WTC11 (cell line): ENCODE data around the gene RIPOR2. TPM values are rescaled to one million over a fixed set of nuclear protein-coding genes. Genes with fewer than 3 reads are reported as not detected.

Experiments
- ATAC-seq: fragments of 200-7000 bp; cut with Tn5 transposase; 2 replicates; pipeline ENCODE4 v1.10.0; 2021; ENCODE audit warnings: mild to moderate bottlenecking, moderate library complexity
- CTCF ChIA-PET: fragments of 300-600 bp; sonication (Branson Sonifier 250); formaldehyde crosslinking; loops from one replicate; lab custom pipeline; 2021; ENCODE audit warnings: antibody characterized with exemption; lab: Charles Lee
- POLR2A ChIA-PET: fragments of 350-600 bp; sonication (Branson Sonifier 250); formaldehyde crosslinking; loops from one replicate; lab custom pipeline; 2021; ENCODE audit warnings: antibody characterized with exemption; lab: Charles Lee
- DNase-seq: peaks from one replicate; pipeline ENCODE4 v3.0.0; 2021; ENCODE audit warnings: low spot score
- H3K27ac Mint-ChIP-seq: 2 replicates; pipeline ENCODE4 v1.8.0; 2021; ENCODE audit warnings: mixed read lengths
- H3K27me3 Mint-ChIP-seq: 2 replicates; pipeline ENCODE4 v1.8.0; 2021; ENCODE audit warnings: low read depth, mild to moderate bottlenecking, moderate library complexity, mixed read lengths
- H3K36me3 Mint-ChIP-seq: 2 replicates; pipeline ENCODE4 v1.8.0; 2021; ENCODE audit warnings: mixed read lengths
- H3K4me1 Mint-ChIP-seq: 2 replicates; pipeline ENCODE4 v1.8.0; 2022; ENCODE audit warnings: mixed read lengths
- H3K4me3 Mint-ChIP-seq: 2 replicates; pipeline ENCODE4 v1.8.0; 2021; ENCODE audit warnings: mild to moderate bottlenecking, moderate library complexity, mixed read lengths
- H3K9me3 Mint-ChIP-seq: 2 replicates; pipeline ENCODE4 v1.8.0; 2021; ENCODE audit warnings: mixed read lengths
- ATF1 ChIP-seq: sonication (generic); formaldehyde crosslinking; IDR thresholded peaks from 2 replicates; pipeline ENCODE4 v1.8.1; 2023; ENCODE audit warnings: mild to moderate bottlenecking, moderate library complexity, missing genetic modification reagents
- ATF2 ChIP-seq: sonication (generic); formaldehyde crosslinking; IDR thresholded peaks from 2 replicates; pipeline ENCODE4 v1.8.1; 2022; ENCODE audit warnings: low read depth, missing genetic modification reagents, borderline replicate concordance
- CDX4 ChIP-seq: fragments of 250-450 bp; sonication (Bioruptor Pico); IDR thresholded peaks from 2 replicates; pipeline ENCODE4 v1.9.0; 2021; ENCODE audit warnings: moderate library complexity, mild to moderate bottlenecking, inconsistent platforms, borderline replicate concordance
- EMX1 ChIP-seq: fragments of 250-450 bp; sonication (Bioruptor Pico); IDR thresholded peaks from 2 replicates; pipeline ENCODE4 v1.8.0; 2021; ENCODE audit warnings: mild to moderate bottlenecking
- ESRRA ChIP-seq: sonication (generic); formaldehyde crosslinking; IDR thresholded peaks from 2 replicates; pipeline ENCODE4 v1.8.1; 2022; ENCODE audit warnings: mild to moderate bottlenecking, missing genetic modification reagents, borderline replicate concordance
- ETV6 ChIP-seq: sonication (generic); formaldehyde crosslinking; IDR thresholded peaks from 2 replicates; pipeline ENCODE4 v1.8.1; 2022; ENCODE audit warnings: mild to moderate bottlenecking, missing genetic modification reagents
- FOXK1 ChIP-seq: sonication (generic); formaldehyde crosslinking; IDR thresholded peaks from 2 replicates; pipeline ENCODE4 v1.8.0; 2022; ENCODE audit warnings: mild to moderate bottlenecking, moderate library complexity, missing genetic modification reagents
- GRHL2 ChIP-seq: fragments of 250-450 bp; sonication (Bioruptor Pico); IDR thresholded peaks from 2 replicates; pipeline ENCODE4 v1.8.0; 2022; ENCODE audit warnings: mild to moderate bottlenecking, moderate library complexity; ENCODE audit not compliant: insufficient replicate concordance, severe bottlenecking
- HMGA2 ChIP-seq: fragments of 250-450 bp; sonication (Bioruptor Pico); IDR thresholded peaks from 2 replicates; pipeline ENCODE4 v1.4.0; 2021; ENCODE audit warnings: mild to moderate bottlenecking, moderate library complexity
- IRF1 ChIP-seq: sonication (generic); formaldehyde crosslinking; IDR thresholded peaks from 2 replicates; pipeline ENCODE4 v1.8.0; 2023; ENCODE audit warnings: missing genetic modification reagents
- IRF2 ChIP-seq: sonication (generic); formaldehyde crosslinking; IDR thresholded peaks from 2 replicates; pipeline ENCODE4 v1.8.0; 2022; ENCODE audit warnings: low read depth, missing genetic modification reagents, borderline replicate concordance
- KAT7 ChIP-seq: sonication (generic); formaldehyde crosslinking; IDR thresholded peaks from 2 replicates; pipeline ENCODE4 v1.8.1; 2023; ENCODE audit warnings: missing genetic modification reagents, mild to moderate bottlenecking, borderline replicate concordance
- NFATC4 ChIP-seq: fragments of 250-450 bp; sonication (Bioruptor Pico); IDR thresholded peaks from 2 replicates; pipeline ENCODE4 v1.9.0; 2021; ENCODE audit warnings: mild to moderate bottlenecking
- NFYB ChIP-seq: sonication (generic); formaldehyde crosslinking; conservative IDR thresholded peaks from 2 replicates; pipeline ENCODE4 v1.8.0; 2022; ENCODE audit warnings: low read depth, missing genetic modification reagents
- NR3C1 ChIP-seq: sonication (generic); formaldehyde crosslinking; conservative IDR thresholded peaks from 2 replicates; pipeline ENCODE4 v1.8.1; 2023; ENCODE audit warnings: low read depth, mild to moderate bottlenecking, missing genetic modification reagents
- RELA ChIP-seq: sonication (generic); formaldehyde crosslinking; IDR thresholded peaks from 2 replicates; pipeline ENCODE4 v1.8.1; 2022; ENCODE audit warnings: missing genetic modification reagents, mild to moderate bottlenecking, borderline replicate concordance
- RORB ChIP-seq: fragments of 250-450 bp; sonication (Bioruptor Pico); IDR thresholded peaks from 2 replicates; pipeline ENCODE4 v1.9.0; 2021; ENCODE audit warnings: mild to moderate bottlenecking
- TEAD1 ChIP-seq: sonication (generic); formaldehyde crosslinking; IDR thresholded peaks from 2 replicates; pipeline ENCODE4 v1.8.0; 2022; ENCODE audit warnings: mild to moderate bottlenecking, missing genetic modification reagents
- ZNF416 ChIP-seq: fragments of 250-450 bp; sonication (Bioruptor Pico); IDR thresholded peaks from 2 replicates; pipeline ENCODE4 v1.9.0; 2021; ENCODE audit warnings: mild to moderate bottlenecking, inconsistent platforms
- total RNA-seq: library from RNA; stranded (reverse); gene quantifications from 3 replicates; pipeline ENCODE4 v1.2.3, GENCODE V29; 2021
- TF ChIP-seq, protein P1 (sequence below): sonication (generic); formaldehyde crosslinking; IDR thresholded peaks from 2 replicates; pipeline ENCODE4 v1.8.0; 2022; ENCODE audit warnings: missing genetic modification reagents

RIPOR2 gene
- total RNA-seq, 1 experiment from 2014 or later: 13.5 TPM

GRCh38 chr6:24838081-24838480 lies 97.7 kb downstream of the RIPOR2 start:
- Mint-ChIP-seq H3K4me3 (no peak overlapping the region), H3K36me3 (peaks cover 6% of the 10 kb centered on the region; the same call in 1 of the 2 replicates), H3K27me3 (no peaks in the 10 kb centered on the region), H3K9me3 (peaks cover 3% of the 10 kb centered on the region; the same call in 1 of the 2 replicates), H3K4me1 (no peaks in the 10 kb centered on the region), H3K27ac (peak overlapping the region; percentile 53; the same call in 1 of the 2 replicates)
- CTCF ChIA-PET: no interaction called here
- ATAC-seq: no peak
- POLR2A ChIA-PET: no interaction called here
- TF ChIP-seq IRF1 (CRISPR knock-in tag) (no peak), ATF2 (CRISPR knock-in tag) (no peak), GRHL2 (CRISPR knock-in tag) (no peak), RORB (CRISPR knock-in tag) (no peak), IRF2 (CRISPR knock-in tag) (no peak), HMGA2 (CRISPR knock-in tag) (no peak), ZNF416 (CRISPR knock-in tag) (no peak), FOXK1 (CRISPR knock-in tag) (no peak), RELA (CRISPR knock-in tag) (no peak), NR3C1 (CRISPR knock-in tag) (no peak), NFATC4 (CRISPR knock-in tag) (no peak), ESRRA (no peak)
- TF ChIP-seq, protein P1, sequence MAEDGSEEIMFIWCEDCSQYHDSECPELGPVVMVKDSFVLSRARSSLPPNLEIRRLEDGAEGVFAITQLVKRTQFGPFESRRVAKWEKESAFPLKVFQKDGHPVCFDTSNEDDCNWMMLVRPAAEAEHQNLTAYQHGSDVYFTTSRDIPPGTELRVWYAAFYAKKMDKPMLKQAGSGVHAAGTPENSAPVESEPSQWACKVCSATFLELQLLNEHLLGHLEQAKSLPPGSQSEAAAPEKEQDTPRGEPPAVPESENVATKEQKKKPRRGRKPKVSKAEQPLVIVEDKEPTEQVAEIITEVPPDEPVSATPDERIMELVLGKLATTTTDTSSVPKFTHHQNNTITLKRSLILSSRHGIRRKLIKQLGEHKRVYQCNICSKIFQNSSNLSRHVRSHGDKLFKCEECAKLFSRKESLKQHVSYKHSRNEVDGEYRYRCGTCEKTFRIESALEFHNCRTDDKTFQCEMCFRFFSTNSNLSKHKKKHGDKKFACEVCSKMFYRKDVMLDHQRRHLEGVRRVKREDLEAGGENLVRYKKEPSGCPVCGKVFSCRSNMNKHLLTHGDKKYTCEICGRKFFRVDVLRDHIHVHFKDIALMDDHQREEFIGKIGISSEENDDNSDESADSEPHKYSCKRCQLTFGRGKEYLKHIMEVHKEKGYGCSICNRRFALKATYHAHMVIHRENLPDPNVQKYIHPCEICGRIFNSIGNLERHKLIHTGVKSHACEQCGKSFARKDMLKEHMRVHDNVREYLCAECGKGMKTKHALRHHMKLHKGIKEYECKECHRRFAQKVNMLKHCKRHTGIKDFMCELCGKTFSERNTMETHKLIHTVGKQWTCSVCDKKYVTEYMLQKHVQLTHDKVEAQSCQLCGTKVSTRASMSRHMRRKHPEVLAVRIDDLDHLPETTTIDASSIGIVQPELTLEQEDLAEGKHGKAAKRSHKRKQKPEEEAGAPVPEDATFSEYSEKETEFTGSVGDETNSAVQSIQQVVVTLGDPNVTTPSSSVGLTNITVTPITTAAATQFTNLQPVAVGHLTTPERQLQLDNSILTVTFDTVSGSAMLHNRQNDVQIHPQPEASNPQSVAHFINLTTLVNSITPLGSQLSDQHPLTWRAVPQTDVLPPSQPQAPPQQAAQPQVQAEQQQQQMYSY (CRISPR knock-in tag): no peak
- DNase-seq: no peak

DNA sequence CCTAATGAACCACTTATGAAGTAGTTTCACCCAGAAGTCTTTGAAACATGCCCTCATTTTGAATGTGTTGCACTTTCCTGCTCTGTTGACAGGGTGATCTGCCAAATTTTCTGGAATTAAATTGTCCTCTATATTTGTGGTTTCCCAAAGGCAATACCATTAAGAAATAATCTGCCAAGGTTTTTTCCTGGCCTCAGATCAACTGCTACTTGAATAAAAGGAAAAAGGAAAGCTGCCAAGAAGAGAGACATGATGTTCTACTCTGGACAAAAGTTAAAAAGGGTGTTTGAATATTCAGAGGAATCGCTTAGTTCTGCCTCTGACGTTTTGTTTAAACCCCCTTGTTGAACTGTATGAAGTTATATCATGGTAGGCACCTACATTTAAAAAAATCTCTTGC lies 99.7 kb downstream of the RIPOR2 start:
- Mint-ChIP-seq H3K4me3 (no peak overlapping the region), H3K36me3 (peaks cover 2% of the 10 kb centered on the region; the same call in 1 of the 2 replicates), H3K27ac (no peak overlapping the region), H3K27me3 (no peaks in the 10 kb centered on the region), H3K9me3 (peaks cover 3% of the 10 kb centered on the region; the same call in 1 of the 2 replicates), H3K4me1 (peaks cover 3% of the 10 kb centered on the region)
- ATAC-seq (no peak), DNase-seq (no peak)
- ChIA-PET POLR2A (no interaction called here), CTCF (interaction anchor here (0.7 to 1.4 kb wide), 3 partner anchors 9 to 182 kb away, joined by 3 read pairs; no protein-coding TSS in a partner anchor)
- no peak for TF ChIP-seq TEAD1 (CRISPR knock-in tag)
- no peak for TF ChIP-seq ATF1 (CRISPR knock-in tag)
- no peak for TF ChIP-seq CDX4 (CRISPR knock-in tag)
- TF ChIP-seq ETV6 (CRISPR knock-in tag): no peak
- no peak for TF ChIP-seq NFATC4 (CRISPR knock-in tag)
- TF ChIP-seq NFYB: no peak
- TF ChIP-seq EMX1: no peak
- TF ChIP-seq KAT7: no peak
- no peak for TF ChIP-seq RELA (CRISPR knock-in tag)
